Muscle of leg (tissue), 11 donors: ENCODE measurements around the gene DNAJA3. TPM values are rescaled to one million over a fixed set of nuclear protein-coding genes. Genes with fewer than 3 reads are reported as not detected.

ENCODE experiments used
- DNase-seq: peaks from one replicate; pipeline ENCODE4 v3.0.0; 2013
- H3K27ac ChIP-seq: one replicate; pipeline ENCODE4 v1.5.1; 2013; ENCODE audit warnings: mild to moderate bottlenecking, low read length, control low read depth
- H3K27me3 ChIP-seq: one replicate; pipeline ENCODE4 v1.6.1; 2013; ENCODE audit warnings: low read length; ENCODE audit not compliant: control insufficient read depth, insufficient read depth
- H3K36me3 ChIP-seq: one replicate; pipeline ENCODE4 v1.6.1; 2013; ENCODE audit warnings: low read length; ENCODE audit not compliant: control insufficient read depth, insufficient read depth
- H3K4me1 ChIP-seq: one replicate; pipeline ENCODE4 v1.6.1; 2013; ENCODE audit warnings: low read length; ENCODE audit not compliant: control insufficient read depth, insufficient read depth
- H3K4me3 ChIP-seq: one replicate; pipeline ENCODE4 v1.5.1; 2013; ENCODE audit warnings: low read length, control low read depth
- H3K9me3 ChIP-seq: replicated peaks from 2 replicates; pipeline ENCODE4 v1.6.1; 2013; ENCODE audit warnings: low read depth, low read length; ENCODE audit not compliant: control insufficient read depth
- WGBS: methylation state at CpG from one replicate; pipeline ENCODE4 v1.1.5; 2013; ENCODE audit warnings: missing lambda C conversion rate; ENCODE audit not compliant: insufficient coverage; 5-methylcytosine and 5-hydroxymethylcytosine counted together
- polyA plus RNA-seq, 8 donors: library from polyadenylated mRNA; unstranded; fragments of 120-200 nt; gene quantifications; one replicate each; pipeline versions ENCODE4 v1.2.1 to v1.2.3, GENCODE V29; 2013; ENCODE audit warnings: inconsistent platforms in 1 of 8, low replicate concordance in 1 of 8; ENCODE audit not compliant: insufficient read length in 8 of 8, insufficient read depth in 1 of 8
- total RNA-seq: library from RNA; stranded (reverse); fragments of 120-200 nt; gene quantifications from one replicate; pipeline ENCODE4 v1.2.4, GENCODE V29; 2013

DNAJA3 gene
- total and polyA plus RNA-seq, 9 donors: 23.8 to 33.5 (median 28.4) TPM

DNA sequence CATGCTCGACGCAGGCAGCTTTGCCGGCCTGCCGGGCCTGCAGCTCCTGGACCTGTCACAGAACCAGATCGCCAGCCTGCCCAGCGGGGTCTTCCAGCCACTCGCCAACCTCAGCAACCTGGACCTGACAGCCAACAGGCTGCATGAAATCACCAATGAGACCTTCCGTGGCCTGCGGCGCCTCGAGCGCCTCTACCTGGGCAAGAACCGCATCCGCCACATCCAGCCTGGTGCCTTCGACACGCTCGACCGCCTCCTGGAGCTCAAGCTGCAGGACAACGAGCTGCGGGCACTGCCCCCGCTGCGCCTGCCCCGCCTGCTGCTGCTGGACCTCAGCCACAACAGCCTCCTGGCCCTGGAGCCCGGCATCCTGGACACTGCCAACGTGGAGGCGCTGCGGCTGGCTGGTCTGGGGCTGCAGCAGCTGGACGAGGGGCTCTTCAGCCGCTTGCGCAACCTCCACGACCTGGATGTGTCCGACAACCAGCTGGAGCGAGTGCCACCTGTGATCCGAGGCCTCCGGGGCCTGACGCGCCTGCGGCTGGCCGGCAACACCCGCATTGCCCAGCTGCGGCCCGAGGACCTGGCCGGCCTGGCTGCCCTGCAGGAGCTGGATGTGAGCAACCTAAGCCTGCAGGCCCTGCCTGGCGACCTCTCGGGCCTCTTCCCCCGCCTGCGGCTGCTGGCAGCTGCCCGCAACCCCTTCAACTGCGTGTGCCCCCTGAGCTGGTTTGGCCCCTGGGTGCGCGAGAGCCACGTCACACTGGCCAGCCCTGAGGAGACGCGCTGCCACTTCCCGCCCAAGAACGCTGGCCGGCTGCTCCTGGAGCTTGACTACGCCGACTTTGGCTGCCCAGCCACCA lies 44.4 kb upstream of the DNAJA3 start:
- WGBS: 79% methylated on average over 59 of the region's 59 CpGs
- Histone ChIP-seq H3K4me3 (no peak overlapping the region), H3K4me1 (peaks cover 90% of the 10 kb centered on the region), H3K9me3 (no peaks in the 10 kb centered on the region), H3K27ac (peak overlapping the region; percentile 1), H3K36me3 (peaks cover 41% of the 10 kb centered on the region), H3K27me3 (no peaks in the 10 kb centered on the region)
- peak; percentile 66 for DNase-seq

DNA sequence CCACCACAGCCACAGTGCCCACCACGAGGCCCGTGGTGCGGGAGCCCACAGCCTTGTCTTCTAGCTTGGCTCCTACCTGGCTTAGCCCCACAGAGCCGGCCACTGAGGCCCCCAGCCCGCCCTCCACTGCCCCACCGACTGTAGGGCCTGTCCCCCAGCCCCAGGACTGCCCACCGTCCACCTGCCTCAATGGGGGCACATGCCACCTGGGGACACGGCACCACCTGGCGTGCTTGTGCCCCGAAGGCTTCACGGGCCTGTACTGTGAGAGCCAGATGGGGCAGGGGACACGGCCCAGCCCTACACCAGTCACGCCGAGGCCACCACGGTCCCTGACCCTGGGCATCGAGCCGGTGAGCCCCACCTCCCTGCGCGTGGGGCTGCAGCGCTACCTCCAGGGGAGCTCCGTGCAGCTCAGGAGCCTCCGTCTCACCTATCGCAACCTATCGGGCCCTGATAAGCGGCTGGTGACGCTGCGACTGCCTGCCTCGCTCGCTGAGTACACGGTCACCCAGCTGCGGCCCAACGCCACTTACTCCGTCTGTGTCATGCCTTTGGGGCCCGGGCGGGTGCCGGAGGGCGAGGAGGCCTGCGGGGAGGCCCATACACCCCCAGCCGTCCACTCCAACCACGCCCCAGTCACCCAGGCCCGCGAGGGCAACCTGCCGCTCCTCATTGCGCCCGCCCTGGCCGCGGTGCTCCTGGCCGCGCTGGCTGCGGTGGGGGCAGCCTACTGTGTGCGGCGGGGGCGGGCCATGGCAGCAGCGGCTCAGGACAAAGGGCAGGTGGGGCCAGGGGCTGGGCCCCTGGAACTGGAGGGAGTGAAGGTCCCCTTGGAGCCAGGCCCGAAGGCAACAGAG lies 43.5 kb upstream of the DNAJA3 start:
- no peak for DNase-seq
- Histone ChIP-seq H3K27ac (peak overlapping the region; percentile 1), H3K36me3 (peaks cover 45% of the 10 kb centered on the region), H3K27me3 (no peaks in the 10 kb centered on the region), H3K4me3 (no peak overlapping the region), H3K9me3 (no peaks in the 10 kb centered on the region), H3K4me1 (peaks cover 91% of the 10 kb centered on the region)
- WGBS: 88% methylated on average over 51 of the region's 55 CpGs

DNA sequence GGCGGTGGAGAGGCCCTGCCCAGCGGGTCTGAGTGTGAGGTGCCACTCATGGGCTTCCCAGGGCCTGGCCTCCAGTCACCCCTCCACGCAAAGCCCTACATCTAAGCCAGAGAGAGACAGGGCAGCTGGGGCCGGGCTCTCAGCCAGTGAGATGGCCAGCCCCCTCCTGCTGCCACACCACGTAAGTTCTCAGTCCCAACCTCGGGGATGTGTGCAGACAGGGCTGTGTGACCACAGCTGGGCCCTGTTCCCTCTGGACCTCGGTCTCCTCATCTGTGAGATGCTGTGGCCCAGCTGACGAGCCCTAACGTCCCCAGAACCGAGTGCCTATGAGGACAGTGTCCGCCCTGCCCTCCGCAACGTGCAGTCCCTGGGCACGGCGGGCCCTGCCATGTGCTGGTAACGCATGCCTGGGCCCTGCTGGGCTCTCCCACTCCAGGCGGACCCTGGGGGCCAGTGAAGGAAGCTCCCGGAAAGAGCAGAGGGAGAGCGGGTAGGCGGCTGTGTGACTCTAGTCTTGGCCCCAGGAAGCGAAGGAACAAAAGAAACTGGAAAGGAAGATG lies 42.8 kb upstream of the DNAJA3 start:
- no peak for DNase-seq
- Histone ChIP-seq H3K4me1 (peaks cover 90% of the 10 kb centered on the region), H3K36me3 (peaks cover 49% of the 10 kb centered on the region), H3K27me3 (no peaks in the 10 kb centered on the region), H3K27ac (peak overlapping the region; percentile 35), H3K9me3 (no peaks in the 10 kb centered on the region), H3K4me3 (no peak overlapping the region)
- 70% methylated on average over 13 of the region's 21 CpGs for WGBS

DNA sequence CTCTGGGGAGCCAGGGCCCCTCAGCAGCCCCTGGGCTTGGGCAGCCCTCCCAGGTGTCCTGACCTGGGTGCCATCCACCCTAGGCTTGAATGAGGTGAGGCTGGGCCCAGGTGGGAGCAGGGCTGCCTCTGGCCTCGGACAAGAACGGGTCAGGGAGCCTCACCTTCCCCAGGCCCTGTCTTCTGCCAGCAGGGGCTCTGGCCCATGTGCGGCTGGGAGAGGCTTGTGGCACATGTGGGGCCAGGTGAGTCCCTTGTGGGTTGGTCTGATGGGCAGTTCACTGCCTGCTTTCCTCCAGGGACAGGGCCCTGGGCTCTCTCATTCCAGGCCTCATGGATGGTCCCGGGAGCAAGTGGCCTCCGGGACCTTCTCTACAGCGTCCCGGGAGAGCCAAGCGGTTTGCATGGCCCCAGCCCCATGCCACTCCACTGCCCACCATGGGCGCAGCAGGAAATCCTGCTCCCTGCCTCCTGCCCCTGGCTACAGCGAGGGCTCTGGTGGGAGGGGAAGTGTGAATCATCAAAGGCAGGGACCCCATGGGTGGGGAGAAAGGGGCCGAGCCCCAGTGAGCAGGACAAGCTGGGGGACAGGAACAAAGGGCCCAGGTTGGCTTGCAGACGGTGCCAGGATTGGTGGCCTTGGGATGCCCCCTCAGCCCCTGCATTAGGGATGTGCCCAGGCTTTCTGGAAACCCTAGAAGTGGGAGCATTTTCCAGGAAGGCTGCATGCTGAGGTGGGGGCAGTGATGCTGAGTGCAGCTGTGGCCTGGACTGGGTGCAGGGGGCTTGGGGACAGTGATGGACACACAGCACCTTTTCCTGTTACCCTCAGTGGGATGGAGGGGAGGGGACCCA lies 41.9 kb upstream of the DNAJA3 start:
- no peaks in the 10 kb centered on the region for H3K27me3 ChIP-seq
- H3K36me3 ChIP-seq: peaks cover 53% of the 10 kb centered on the region
- no peaks in the 10 kb centered on the region for H3K9me3 ChIP-seq
- peaks cover 90% of the 10 kb centered on the region for H3K4me1 ChIP-seq
- no peak for DNase-seq
- no peak overlapping the region for H3K4me3 ChIP-seq
- WGBS: 77% methylated on average over 8 of the region's 12 CpGs
- peak overlapping the region; percentile 62 for H3K27ac ChIP-seq

DNA sequence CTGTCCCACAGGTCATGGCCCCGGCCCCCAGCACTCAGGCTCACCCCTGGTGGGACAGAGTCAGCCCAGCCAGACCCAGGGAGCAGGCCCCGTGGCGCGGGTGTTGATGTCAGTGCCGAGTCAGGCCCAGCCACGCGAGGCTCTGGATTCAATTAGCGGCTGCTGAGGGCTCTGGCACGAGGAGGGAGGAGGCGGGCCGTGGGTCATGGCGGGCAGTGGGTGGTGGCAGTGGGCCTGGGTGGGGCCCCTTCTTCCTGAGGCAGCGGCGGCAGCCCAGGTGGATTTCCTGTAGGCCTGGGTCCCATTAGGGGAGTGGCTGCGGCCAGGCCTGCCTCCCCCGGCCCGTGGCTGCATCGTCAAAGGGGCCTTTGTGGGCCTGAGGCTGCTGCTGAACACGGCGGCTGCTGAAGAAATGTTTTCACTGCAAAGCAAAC lies 41.1 kb upstream of the DNAJA3 start:
- Histone ChIP-seq H3K27me3 (no peaks in the 10 kb centered on the region), H3K4me3 (no peak overlapping the region), H3K36me3 (peaks cover 47% of the 10 kb centered on the region), H3K9me3 (no peaks in the 10 kb centered on the region), H3K27ac (peak overlapping the region; percentile 62), H3K4me1 (peaks cover 92% of the 10 kb centered on the region)
- DNase-seq: peak; percentile 63
- 21% methylated on average over 18 of the region's 20 CpGs for WGBS

DNA sequence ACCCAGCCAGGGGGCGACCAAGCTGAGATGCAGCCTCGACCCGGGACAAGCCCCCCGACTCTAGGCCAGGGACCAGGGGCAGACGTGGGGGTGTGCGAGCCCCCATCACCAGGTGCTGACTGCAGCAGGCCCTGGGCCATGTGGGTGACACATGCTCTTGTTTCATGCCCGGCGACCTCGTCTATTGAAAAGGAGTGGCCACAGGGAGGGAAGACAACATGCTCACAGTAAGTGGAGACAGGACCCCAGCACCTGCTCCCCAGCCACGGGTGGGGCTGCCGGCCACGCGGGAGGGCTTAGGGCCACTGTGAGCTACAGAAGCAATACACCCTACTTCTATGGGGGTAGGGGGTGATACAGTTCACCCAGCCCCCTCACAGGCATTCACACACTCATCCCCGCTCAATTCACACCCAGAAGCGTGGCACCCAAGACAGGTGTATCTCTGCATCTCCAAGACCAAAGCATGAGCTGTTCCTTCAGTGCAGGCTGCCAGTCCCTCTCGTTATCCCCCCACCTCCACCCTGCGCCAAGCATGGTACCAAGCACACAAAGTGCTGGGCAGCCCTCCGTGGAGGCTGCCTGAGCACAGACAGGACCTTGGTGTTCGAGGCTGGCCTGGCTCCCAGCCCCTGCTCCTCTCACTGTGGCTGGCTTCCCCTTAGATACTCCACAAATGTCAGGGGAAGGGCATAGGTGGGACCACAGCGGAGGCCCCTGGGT lies 40.4 kb upstream of the DNAJA3 start:
- Histone ChIP-seq H3K27me3 (no peaks in the 10 kb centered on the region), H3K4me1 (peaks cover 94% of the 10 kb centered on the region), H3K36me3 (peaks cover 47% of the 10 kb centered on the region), H3K4me3 (no peak overlapping the region), H3K27ac (peak overlapping the region; percentile 62), H3K9me3 (no peaks in the 10 kb centered on the region)
- peak; percentile 14 for DNase-seq
- 63% methylated on average over 10 of the region's 20 CpGs for WGBS

DNA sequence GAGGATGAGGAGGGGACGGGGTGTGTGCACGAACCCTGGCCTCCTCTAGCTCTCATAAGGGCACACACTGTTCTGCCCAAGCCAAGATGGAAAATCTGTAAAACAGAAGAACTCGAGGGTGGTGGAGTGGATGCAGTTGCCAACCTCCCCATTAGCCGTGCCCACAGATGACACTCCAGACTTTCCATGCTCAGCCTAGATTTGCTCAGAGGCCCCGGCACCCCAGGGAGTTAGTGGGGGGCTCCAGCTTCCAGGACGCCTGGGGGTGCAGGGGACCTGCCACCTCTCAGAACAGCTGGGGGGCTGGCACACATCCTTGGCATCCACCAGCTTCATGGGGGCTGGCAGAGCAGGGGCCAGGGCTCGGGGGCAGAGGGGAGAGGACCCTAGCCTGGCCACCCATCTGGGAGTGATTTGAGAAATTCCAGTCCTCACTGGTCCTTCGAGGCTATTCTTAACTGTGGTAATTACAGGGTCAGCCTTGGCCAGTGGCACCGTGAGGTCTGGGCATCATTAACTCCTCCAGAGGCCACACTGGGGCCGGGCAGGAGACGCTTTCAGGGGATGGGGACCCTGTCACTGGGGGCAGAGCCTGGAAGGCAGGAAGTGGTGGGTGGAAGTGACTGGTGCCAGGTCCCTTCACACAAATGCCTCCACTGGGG lies 39.7 kb upstream of the DNAJA3 start:
- Histone ChIP-seq H3K9me3 (no peaks in the 10 kb centered on the region), H3K4me3 (no peak overlapping the region), H3K27me3 (no peaks in the 10 kb centered on the region), H3K4me1 (peaks cover 94% of the 10 kb centered on the region), H3K36me3 (peaks cover 50% of the 10 kb centered on the region), H3K27ac (peak overlapping the region; percentile 40)
- no peak for DNase-seq
- 39% methylated on average over 5 of the region's 11 CpGs for WGBS

DNA sequence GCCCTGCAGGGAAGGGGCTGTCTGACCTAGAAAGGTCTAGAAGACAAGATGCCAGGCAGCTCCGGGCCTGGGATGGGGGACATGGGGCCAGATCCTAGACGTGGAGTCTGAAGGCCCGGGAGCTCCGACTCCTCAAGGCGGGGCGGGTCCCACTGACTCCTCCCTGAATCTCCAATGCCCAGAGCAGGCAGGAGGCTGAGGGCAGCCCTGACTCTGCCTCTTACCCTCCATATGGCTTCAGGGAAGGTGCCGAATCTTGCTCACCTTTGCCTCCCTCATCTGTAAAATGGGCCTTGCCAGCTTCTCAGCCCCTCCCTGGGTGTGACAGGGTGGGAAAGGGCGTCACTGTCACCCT lies 39.2 kb upstream of the DNAJA3 start:
- Histone ChIP-seq H3K4me3 (no peak overlapping the region), H3K36me3 (peaks cover 46% of the 10 kb centered on the region), H3K27ac (no peak overlapping the region), H3K4me1 (peaks cover 93% of the 10 kb centered on the region), H3K27me3 (no peaks in the 10 kb centered on the region), H3K9me3 (no peaks in the 10 kb centered on the region)
- WGBS: 57% methylated on average over 6 of the region's 8 CpGs
- peak; percentile 42 for DNase-seq
